Measurements from ENCODE around the gene ANO2.

The ANO2 gene

GRCh38 chr12:5637698-5638097 lies 307.4 kb downstream of the ANO2 start:
- Histone ChIP-seq H4K20me1 (ENCODE audit: control insufficient read depth, insufficient read depth, low read depth, low read length) (no peaks in the 10 kb centered on the region), H3K9me3 (ENCODE audit: control insufficient read depth, insufficient read depth, low read length) (no peaks in the 10 kb centered on the region), H3K4me1 (ENCODE audit: control insufficient read depth, low read length) (no peaks in the 10 kb centered on the region), H3K79me2 (ENCODE audit: control insufficient read depth, low read length) (no peaks in the 10 kb centered on the region), H3K4me3 (ENCODE audit: low read length) (no peak overlapping the region), H3K27ac (ENCODE audit: low read depth, low read length) (no peak overlapping the region), H3K9me2 (replicated peaks; ENCODE audit: control insufficient read depth, low read length) (no peaks in the 10 kb centered on the region), H3K36me3 (ENCODE audit: control insufficient read depth, low read length) (no peaks in the 10 kb centered on the region), H3K4me2 (ENCODE audit: low read length) (no peak overlapping the region), H3F3A (ENCODE audit: control insufficient read depth, insufficient read depth) (no peaks in the 10 kb centered on the region), H3K27me3 (ENCODE audit: control insufficient read depth, low read length) (peaks cover 12% of the 10 kb centered on the region; the same call in 1 of the 2 replicates)
- no peak for TF ChIP-seq CTCF (IDR thresholded peaks at IDR 0.05; ENCODE audit: low read depth, low read length, poor library complexity, severe bottlenecking)
- no peak for TF ChIP-seq EZH2phosphoT487 (IDR thresholded peaks at IDR 0.05; ENCODE audit: borderline replicate concordance, low read length)

GRCh38 chr12:5636907-5637306 lies 308.2 kb downstream of the ANO2 start:
- Histone ChIP-seq H3K4me3 (ENCODE audit: low read length) (no peak overlapping the region), H3K36me3 (ENCODE audit: control insufficient read depth, low read length) (no peaks in the 10 kb centered on the region), H3K9me3 (ENCODE audit: control insufficient read depth, insufficient read depth, low read length) (no peaks in the 10 kb centered on the region), H3K79me2 (ENCODE audit: control insufficient read depth, low read length) (no peaks in the 10 kb centered on the region), H3K27ac (ENCODE audit: low read depth, low read length) (no peak overlapping the region), H3K4me1 (ENCODE audit: control insufficient read depth, low read length) (no peaks in the 10 kb centered on the region), H3K9me2 (replicated peaks; ENCODE audit: control insufficient read depth, low read length) (no peaks in the 10 kb centered on the region), H4K20me1 (ENCODE audit: control insufficient read depth, insufficient read depth, low read depth, low read length) (no peaks in the 10 kb centered on the region), H3K27me3 (ENCODE audit: control insufficient read depth, low read length) (peaks cover 9% of the 10 kb centered on the region; the same call in 1 of the 2 replicates), H3F3A (ENCODE audit: control insufficient read depth, insufficient read depth) (no peaks in the 10 kb centered on the region), H3K4me2 (ENCODE audit: low read length) (no peak overlapping the region)
- TF ChIP-seq EZH2phosphoT487 (IDR thresholded peaks at IDR 0.05; ENCODE audit: borderline replicate concordance, low read length) (no peak), CTCF (IDR thresholded peaks at IDR 0.05; ENCODE audit: low read depth, low read length, poor library complexity, severe bottlenecking) (no peak)

- H3K9me2 ChIP-seq (replicated peaks; ENCODE audit: control insufficient read depth, low read length), result no peaks in the 10 kb centered on the region
- H4K20me1 ChIP-seq (ENCODE audit: control insufficient read depth, insufficient read depth, low read depth, low read length), result no peaks in the 10 kb centered on the region
- no peaks in the 10 kb centered on the region for H3F3A ChIP-seq (ENCODE audit: control insufficient read depth, insufficient read depth)
- no peaks in the 10 kb centered on the region for H3K4me1 ChIP-seq (ENCODE audit: control insufficient read depth, low read length)
- no peak for TF ChIP-seq CTCF (IDR thresholded peaks at IDR 0.05; ENCODE audit: low read depth, low read length, poor library complexity, severe bottlenecking)
- TF ChIP-seq EZH2phosphoT487 (IDR thresholded peaks at IDR 0.05; ENCODE audit: borderline replicate concordance, low read length), result no peak
- no peaks in the 10 kb centered on the region for H3K36me3 ChIP-seq (ENCODE audit: control insufficient read depth, low read length)
- no peak overlapping the region for H3K27ac ChIP-seq (ENCODE audit: low read depth, low read length)
- no peaks in the 10 kb centered on the region for H3K79me2 ChIP-seq (ENCODE audit: control insufficient read depth, low read length)
- H3K9me3 ChIP-seq (ENCODE audit: control insufficient read depth, insufficient read depth, low read length), result no peaks in the 10 kb centered on the region
- peaks cover 14% of the 10 kb centered on the region; the same call in 1 of the 2 replicates for H3K27me3 ChIP-seq (ENCODE audit: control insufficient read depth, low read length)
- no peak overlapping the region for H3K4me3 ChIP-seq (ENCODE audit: low read length)
- H3K4me2 ChIP-seq (ENCODE audit: low read length), result no peak overlapping the region
Observed at GRCh38 chr12:5633106-5633505, 312.0 kb downstream of the ANO2 start.

Data from DOHH2 (cell line).